ENCODE results near the gene PGR. TPM values are rescaled to one million over a fixed set of nuclear protein-coding genes. Genes with fewer than 3 reads are reported as not detected.
A peak's percentile ranks its signal among the peaks of the same experiment; 100 is the strongest.

Gene PGR
- 1 to 10 TPM in 1 of 8 experiments, under 1 TPM in 7; 0.05 to 4.1 (median 0.20) TPM for total RNA-seq

DNA sequence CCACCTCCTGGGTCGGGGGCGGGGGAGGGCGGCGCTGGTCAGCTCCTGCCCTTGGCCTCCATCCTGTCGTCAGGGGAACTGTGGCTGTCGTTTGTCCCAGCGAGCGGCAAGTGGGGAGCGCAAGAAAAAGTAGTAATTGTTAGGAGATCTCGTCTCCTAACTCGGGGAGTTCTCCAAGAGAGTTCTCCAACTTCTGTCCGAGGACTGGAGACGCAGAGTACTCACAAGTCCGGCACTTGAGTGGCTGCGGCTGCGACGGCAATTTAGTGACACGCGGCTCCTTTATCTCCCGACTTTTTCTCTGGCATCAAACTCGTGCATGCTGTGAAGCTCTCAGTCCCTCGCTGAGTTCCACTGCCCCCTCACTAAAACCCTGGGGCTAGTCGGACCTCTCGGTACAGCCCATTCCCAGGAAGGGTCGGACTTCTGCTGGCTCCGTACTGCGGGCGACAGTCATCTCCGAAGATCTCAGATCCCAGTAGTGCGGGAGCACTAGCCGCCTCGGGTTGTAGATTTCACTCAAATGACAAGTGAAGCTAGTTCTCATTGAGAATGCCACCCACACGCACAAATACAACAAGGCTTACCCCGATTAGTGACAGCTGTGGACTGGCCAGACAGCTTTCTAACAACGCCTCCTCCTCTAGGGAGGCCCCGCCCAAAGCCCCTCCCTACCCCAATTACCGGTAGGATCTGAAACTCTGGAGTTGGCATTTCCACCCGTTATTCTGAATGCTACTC is at the start of gene PGR:
TSS of gene PGR (minus strand) at position 611 of the 741 bp plus-strand sequence. CDS start 743 bp downstream, outside the sequence.
- in situ Hi-C loops (cut with MboI; ENCODE audit: low pct_unique_long_range_greater_than_20kb in 2 of 9, low sequenced_read_pairs in 9 of 9, unreplicated experiment in 9 of 9): no loop called here

DNA sequence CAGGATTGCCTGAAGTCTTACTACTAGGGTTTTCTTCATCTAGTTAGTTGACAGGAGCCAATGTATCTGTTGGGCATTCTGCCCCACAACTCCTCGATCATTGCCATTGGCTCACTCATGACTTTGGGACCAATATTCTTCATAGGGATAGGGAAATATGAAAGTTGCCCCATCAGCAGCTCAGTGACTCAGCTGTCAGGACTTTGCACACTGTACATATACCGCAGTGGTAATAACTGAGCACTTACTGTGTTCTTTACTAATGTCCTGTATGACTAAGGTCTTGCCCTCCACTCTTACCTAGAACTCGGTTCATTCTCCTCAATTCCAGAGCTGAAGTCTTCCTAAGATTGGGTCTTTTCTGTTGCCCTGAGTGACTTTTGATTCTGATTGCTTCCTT is 46.8 kb upstream of the PGR start:
- Histone ChIP-seq H3K4me1 (replicated peaks in 1 of 2) (no peaks in the 10 kb centered on the region), H3K4me3 (no peak overlapping the region), H3K27ac (no peak overlapping the region)
- WGBS, 10 experiments: 13 to 100% (median 67%) methylated on average over 1 to 3 of the region's 3 CpGs; no CpG with 5 or more reads in 1 of the 10 experiments
- in situ Hi-C loops (cut with MboI; ENCODE audit: low pct_unique_long_range_greater_than_20kb in 2 of 9, low sequenced_read_pairs in 9 of 9, unreplicated experiment in 9 of 9): no loop called here
- peak in 1 of 8 experiments; percentile 49 for ATAC-seq (replicated peaks in 6 of 8)

More for the DNA sequence above, at the start of gene PGR:
- Histone ChIP-seq H3K4me3 (peak within 1 kb of the TSS in 3 of 5 donors; percentile 5 to 12 (median 6)), H3K4me1 (replicated peaks in 1 of 2) (peaks cover 0 to 2% of the 10 kb centered on the region in 2 donors), H3K27ac (no peak within 1 kb of the TSS)
- 0 to 60% (median 4%) methylated on average over 1 to 16 of the region's 38 CpGs; no CpG with 5 or more reads in 2 of the 10 experiments for WGBS, 10 experiments
- peak in 5 of 8 experiments; percentile 7 to 35 (median 27) for ATAC-seq (replicated peaks in 6 of 8)

DNA sequence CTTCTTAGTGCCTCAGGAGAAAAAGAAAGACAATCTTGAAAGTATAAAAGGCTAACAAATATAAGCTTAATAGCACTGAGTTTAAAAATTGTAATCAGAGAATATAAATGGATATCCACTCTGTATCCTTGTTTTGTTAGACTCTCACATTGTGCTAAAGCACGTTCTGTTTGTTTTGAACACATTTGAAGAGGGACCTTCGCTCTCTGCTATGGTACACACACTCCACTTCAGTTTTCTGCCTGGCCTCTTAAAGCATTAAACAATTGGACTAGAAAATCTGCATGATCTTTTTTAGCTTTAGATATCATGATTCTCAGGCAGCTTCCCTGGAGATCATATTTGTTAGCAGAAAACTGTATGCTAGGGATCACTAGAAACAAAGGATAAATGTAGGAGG is 40.3 kb upstream of the PGR start:
- 3 to 80% (median 66%) methylated on average over 1 to 2 of the region's 2 CpGs for WGBS, 10 experiments
- H3K4me1 ChIP-seq (replicated peaks in 1 of 2): no peaks in the 10 kb centered on the region
- no peak overlapping the region for H3K27ac ChIP-seq
- ATAC-seq (replicated peaks in 6 of 8): no peak
- in situ Hi-C loops (cut with MboI; ENCODE audit: low pct_unique_long_range_greater_than_20kb in 2 of 9, low sequenced_read_pairs in 9 of 9, unreplicated experiment in 9 of 9): no loop called here
- no peak overlapping the region for H3K4me3 ChIP-seq

DNA sequence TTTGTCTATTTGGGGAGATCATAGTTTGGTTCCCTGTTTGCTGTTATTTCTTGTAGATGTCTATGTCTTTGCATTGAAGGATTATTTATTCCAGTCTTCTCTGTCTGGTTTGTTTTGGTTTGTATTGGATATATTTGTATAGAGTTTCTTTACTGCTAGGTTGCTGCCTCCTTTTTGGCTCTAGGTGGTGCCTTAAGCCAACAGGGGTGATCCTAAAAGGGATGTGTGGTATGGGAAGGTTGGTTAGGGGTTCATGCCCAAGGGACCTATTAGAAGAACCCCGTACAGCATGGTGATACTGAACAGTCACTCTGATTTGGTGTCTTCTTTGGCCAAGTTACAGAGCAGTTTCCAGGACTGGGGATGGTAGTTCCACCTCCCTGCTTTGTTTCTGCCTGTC is 36.4 kb upstream of the PGR start:
- no peak for ATAC-seq (replicated peaks in 6 of 8)
- no peak overlapping the region for H3K4me3 ChIP-seq
- WGBS, 10 experiments: 0 to 80% (median 20%) methylated on average over 1 of the region's 1 CpG; no CpG with 5 or more reads in 5 of the 10 experiments
- in situ Hi-C loops (cut with MboI; ENCODE audit: low pct_unique_long_range_greater_than_20kb in 2 of 9, low sequenced_read_pairs in 9 of 9, unreplicated experiment in 9 of 9): no loop called here
- H3K4me1 ChIP-seq (replicated peaks in 1 of 2): no peaks in the 10 kb centered on the region
- H3K27ac ChIP-seq: no peak overlapping the region

DNA sequence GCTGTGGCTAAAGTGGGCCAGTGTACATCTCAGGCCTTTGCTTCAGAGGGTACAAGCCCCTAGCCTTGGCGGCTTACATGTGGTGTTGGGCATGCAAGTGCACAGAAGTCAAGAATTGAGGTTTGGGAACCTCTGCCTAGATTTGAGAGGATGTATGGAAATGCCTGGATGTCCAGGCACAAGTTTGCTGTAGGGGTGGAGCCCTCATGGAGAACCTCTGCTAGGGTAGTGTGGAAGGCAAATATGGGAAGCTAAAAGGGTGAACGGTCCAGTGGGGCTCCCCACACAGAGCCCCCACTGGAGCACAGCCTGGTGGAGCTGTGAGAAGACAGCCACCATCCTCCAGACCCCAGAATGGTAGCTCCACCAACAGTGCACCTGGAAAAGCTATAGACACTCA is 28.5 kb upstream of the PGR start:
- 20 to 100% (median 40%) methylated on average over 1 of the region's 2 CpGs; no CpG with 5 or more reads in 5 of the 10 experiments for WGBS, 10 experiments
- H3K4me3 ChIP-seq: no peak overlapping the region
- in situ Hi-C loops (cut with MboI; ENCODE audit: low pct_unique_long_range_greater_than_20kb in 2 of 9, low sequenced_read_pairs in 9 of 9, unreplicated experiment in 9 of 9): no loop called here
- no peaks in the 10 kb centered on the region for H3K4me1 ChIP-seq (replicated peaks in 1 of 2)
- H3K27ac ChIP-seq: no peak overlapping the region
- no peak for ATAC-seq (replicated peaks in 6 of 8)

DNA sequence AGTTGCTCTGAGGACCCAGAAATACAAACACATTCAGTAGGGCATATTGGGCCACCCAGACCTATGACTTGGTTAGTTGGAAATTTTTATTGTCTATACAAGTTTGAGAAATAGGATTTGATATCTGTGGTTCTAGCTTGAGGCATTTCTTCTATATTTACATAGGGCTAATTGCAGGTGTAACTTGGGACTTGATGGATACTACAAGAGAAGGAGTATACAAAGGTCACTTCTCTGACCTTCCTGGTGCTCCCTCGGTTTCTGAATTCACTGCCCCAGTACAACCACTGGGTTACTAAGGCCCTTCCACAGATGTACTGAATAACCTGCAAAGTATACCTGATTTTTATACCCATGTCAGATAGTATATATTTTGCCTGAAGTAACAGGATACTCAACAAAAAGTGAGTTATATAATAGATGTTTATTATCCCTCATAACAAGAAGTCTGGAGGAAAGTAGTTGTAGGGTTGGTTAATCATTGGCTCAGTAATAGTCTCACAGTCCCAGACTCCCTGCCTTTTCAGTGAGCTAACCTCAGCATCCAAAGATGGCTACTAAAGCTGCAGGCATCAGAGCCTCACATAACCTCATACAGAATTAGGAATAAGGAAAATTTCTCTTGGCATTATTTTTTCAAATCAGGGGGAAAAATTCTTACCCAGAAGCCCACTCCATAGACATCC is 8.8 kb upstream of the PGR start:
- in situ Hi-C loops (cut with MboI; ENCODE audit: low pct_unique_long_range_greater_than_20kb in 2 of 9, low sequenced_read_pairs in 9 of 9, unreplicated experiment in 9 of 9): no loop called here
- no peak for ATAC-seq (replicated peaks in 6 of 8)
- Histone ChIP-seq H3K4me3 (no peak overlapping the region), H3K4me1 (replicated peaks in 1 of 2) (no peaks in the 10 kb centered on the region), H3K27ac (no peak overlapping the region)
- 13 to 60% methylated on average over 1 of the region's 1 CpG; no CpG with 5 or more reads in 8 of the 10 experiments for WGBS, 10 experiments

DNA sequence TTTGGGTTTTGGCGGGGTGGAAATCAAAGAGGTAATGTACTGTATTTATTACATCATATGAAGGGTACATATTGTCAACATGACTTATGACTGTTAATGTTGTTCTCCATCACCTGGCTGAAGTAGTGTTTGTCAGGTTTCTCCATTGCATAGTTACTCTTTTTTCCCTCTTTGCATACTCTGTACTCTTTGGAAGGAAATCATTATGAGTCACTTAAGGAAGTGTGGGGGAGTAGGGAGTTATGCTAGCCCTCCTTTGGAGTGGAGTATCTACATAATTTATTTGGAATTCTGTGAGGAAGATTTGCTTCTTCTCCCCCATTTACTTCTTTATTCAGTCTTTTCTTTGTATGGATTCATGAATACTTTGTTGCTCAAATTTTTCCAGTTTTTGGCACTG is 3.6 kb upstream of the PGR start:
- H3K4me1 ChIP-seq (replicated peaks in 1 of 2): peaks cover 0 to 2% of the 10 kb centered on the region in 2 donors
- 13 to 100% (median 88%) methylated on average over 1 of the region's 1 CpG; no CpG with 5 or more reads in 4 of the 10 experiments for WGBS, 10 experiments
- H3K4me3 ChIP-seq: no peak overlapping the region
- in situ Hi-C loops (cut with MboI; ENCODE audit: low pct_unique_long_range_greater_than_20kb in 2 of 9, low sequenced_read_pairs in 9 of 9, unreplicated experiment in 9 of 9): no loop called here
- H3K27ac ChIP-seq: no peak overlapping the region
- ATAC-seq (replicated peaks in 6 of 8): peak in 3 of 8 experiments; percentile 7 to 60 (median 36)

DNA sequence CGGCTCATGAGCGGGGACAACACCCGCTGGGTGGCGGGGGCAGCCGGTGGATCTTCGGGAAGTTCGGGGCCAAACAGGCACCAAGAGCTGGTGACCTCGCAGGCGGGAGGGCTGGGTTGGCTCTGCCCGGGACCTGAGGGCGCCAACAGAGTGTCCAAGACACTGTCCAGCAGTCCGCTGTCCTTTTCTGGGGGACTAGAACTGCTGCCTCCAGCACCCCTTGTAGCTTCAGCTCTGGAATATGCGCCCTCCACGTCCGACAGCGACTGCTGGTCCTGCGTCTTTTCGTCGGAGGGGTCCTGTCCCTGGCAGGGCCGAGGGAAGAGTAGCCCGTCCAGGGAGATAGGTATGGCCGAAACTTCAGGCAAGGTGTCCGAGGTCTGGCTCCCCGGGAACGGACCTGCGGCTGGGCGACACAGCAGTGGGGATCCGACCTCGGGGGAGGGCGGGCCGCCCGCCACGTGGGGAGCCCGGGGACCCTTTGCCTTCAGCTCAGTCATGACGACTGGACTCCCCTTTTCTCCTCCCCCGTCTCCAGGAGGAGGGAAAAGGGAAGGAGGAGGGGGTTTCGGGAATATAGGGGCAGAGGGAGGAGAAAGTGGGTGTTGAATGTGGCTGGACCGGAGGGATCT is 926 bp downstream of the PGR start:
- Histone ChIP-seq H3K4me3 (peak overlapping the region in 2 of 5 donors; percentile 23 to 33), H3K27ac (no peak overlapping the region), H3K4me1 (replicated peaks in 1 of 2) (peaks cover 0 to 2% of the 10 kb centered on the region in 2 donors)
- ATAC-seq (replicated peaks in 6 of 8): peak in 4 of 8 experiments; percentile 6 to 14 (median 8)
- in situ Hi-C loops (cut with MboI; ENCODE audit: low pct_unique_long_range_greater_than_20kb in 2 of 9, low sequenced_read_pairs in 9 of 9, unreplicated experiment in 9 of 9): no loop called here
- WGBS, 10 experiments: 0% methylated on average over 2 of the region's 38 CpGs; no CpG with 5 or more reads in 9 of the 10 experiments

DNA sequence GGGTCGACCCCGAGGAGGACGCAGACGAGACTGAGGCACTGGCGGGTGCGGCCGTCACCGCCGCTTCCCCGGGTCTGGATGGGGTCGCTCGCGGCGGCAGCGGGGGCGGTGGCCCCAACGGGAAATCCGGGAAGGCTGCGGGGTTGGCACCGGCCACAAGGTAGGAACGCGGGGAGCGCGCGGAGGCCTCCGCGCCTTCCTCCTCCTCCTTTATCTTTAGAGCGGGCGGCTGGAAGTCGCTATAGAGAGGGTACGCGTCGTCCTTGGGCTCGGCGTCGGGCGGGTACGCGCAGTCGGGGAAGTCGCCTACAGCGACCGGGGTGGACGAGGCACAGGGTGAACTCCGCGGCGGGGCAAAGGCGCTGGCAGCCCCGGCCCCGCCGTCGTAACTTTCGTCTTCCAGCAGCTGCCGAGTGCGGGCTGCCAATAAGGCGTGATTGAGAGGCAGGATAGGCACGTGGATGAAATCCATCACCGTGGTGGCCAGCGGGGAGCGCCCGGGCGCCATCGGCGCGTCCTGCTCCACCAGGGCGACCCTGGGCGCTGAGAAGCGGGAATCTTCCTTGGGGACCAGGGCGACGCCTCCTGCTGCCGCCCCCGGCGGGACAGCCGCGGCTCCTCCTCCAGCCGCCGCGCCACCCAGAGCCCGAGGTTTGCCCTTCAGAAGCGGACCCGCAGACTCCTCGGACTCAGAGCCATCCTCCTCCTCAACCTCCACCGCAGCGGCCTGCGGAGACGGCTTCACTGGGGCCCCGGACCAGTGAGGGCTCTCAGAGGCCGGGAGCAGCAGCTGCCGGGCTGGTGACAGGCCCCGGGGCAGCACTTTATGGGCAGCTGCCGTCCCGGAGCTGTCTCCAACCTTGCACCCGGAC is 1.7 kb downstream of the PGR start:
- peak; percentile 27 to 67 (median 58) for ATAC-seq (replicated peaks in 6 of 8)
- H3K4me1 ChIP-seq (replicated peaks in 1 of 2): peaks cover 0 to 2% of the 10 kb centered on the region in 2 donors
- H3K4me3 ChIP-seq: peak overlapping the region; percentile 21 to 41 (median 33)
- 0% methylated on average over 5 of the region's 93 CpGs; no CpG with 5 or more reads in 9 of the 10 experiments for WGBS, 10 experiments
- in situ Hi-C loops (cut with MboI; ENCODE audit: low pct_unique_long_range_greater_than_20kb in 2 of 9, low sequenced_read_pairs in 9 of 9, unreplicated experiment in 9 of 9): no loop called here
- no peak overlapping the region for H3K27ac ChIP-seq

DNA sequence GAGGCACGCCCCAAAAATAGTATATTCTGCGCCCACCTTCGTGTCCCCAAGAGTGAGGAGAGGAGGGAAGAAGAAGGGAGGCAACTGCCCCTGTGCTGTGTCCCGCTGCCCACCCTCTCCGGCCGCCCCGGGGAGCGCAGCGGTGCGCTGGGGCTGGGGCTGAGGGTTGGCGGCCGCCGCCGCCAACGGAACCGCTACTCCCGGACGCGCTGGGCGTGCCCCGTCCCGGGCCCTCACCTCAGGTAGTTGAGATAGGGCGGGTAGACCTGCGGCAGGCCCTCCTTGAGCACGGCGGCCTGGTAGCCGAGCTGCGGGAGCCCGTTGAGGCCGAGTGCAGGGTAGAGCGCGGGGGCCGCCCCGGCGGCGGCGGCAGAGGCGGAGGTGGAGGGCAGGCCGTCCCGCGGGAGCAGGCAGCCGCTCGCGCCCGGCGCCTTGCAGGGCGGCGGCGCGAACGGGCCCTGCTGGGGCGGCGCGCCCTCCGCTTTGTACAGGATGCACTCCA is 2.4 kb downstream of the PGR start:
- Histone ChIP-seq H3K4me1 (replicated peaks in 1 of 2) (peaks cover 0 to 2% of the 10 kb centered on the region in 2 donors), H3K4me3 (peak overlapping the region; percentile 21 to 41 (median 33)), H3K27ac (no peak overlapping the region)
- peak; percentile 49 to 78 (median 64) for ATAC-seq (replicated peaks in 6 of 8)
- in situ Hi-C loops (cut with MboI; ENCODE audit: low pct_unique_long_range_greater_than_20kb in 2 of 9, low sequenced_read_pairs in 9 of 9, unreplicated experiment in 9 of 9): no loop called here
- WGBS, 10 experiments: 0 to 1% methylated on average over 8 to 19 of the region's 55 CpGs; no CpG with 5 or more reads in 8 of the 10 experiments

DNA sequence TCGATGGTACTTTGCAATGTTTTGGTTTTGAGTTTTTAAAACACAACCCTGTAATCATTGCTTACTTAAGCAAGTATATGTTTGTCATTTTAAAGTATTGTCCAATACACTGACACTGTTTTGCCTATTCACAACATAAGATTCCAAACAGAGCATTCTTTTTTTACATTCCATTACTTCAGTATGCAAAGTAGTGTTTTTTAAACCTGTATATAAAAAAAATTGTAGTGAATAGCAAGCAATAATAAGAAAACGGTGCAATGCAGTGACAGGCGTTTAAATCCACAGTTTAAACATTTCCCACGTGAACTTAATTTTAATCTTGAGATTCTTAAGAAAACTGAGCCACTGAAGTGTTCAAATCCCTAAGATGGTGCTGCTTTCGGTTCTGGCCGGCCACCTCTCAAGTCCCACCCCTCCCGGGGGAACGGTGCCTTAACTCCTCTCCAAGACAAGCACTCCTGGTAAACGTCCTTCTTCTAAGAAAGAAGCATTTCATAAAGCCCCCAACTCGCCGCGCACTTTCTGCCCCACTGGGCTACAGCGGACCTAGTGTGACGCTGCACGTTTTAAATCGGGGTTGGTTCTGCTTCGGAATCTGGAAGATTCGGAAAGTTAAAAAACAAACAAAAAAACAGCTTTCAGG is 2.9 kb downstream of the PGR start:
- H3K4me3 ChIP-seq: peak overlapping the region; percentile 21 to 41 (median 33)
- no peak overlapping the region for H3K27ac ChIP-seq
- H3K4me1 ChIP-seq (replicated peaks in 1 of 2): peaks cover 0 to 2% of the 10 kb centered on the region in 2 donors
- ATAC-seq (replicated peaks in 6 of 8): peak in 2 of 8 experiments; percentile 11 to 13
- 5 to 20% (median 12%) methylated on average over 1 to 13 of the region's 18 CpGs for WGBS, 10 experiments
- in situ Hi-C loops (cut with MboI; ENCODE audit: low pct_unique_long_range_greater_than_20kb in 2 of 9, low sequenced_read_pairs in 9 of 9, unreplicated experiment in 9 of 9): no loop called here
